KMS-11 (cell line): ENCODE results near the gene HLA-DPB1.

Experiments
- H2AFZ ChIP-seq: fragments of 200-600 bp; sonication (generic); 2 replicates; pipeline ENCODE4 v1.6.1; 2016; ENCODE audit warnings: antibody characterized with exemption, mixed run types, low read depth
- H3K27ac ChIP-seq: fragments of 200-600 bp; sonication (generic); 2 replicates; pipeline ENCODE4 v1.6.1; 2016; ENCODE audit warnings: mild to moderate bottlenecking, mixed run types
- H3K27me3 ChIP-seq: fragments of 200-600 bp; sonication (generic); 2 replicates; pipeline ENCODE4 v1.6.1; 2017; ENCODE audit warnings: mild to moderate bottlenecking, low read depth, mixed run types, moderate library complexity; ENCODE audit not compliant: insufficient read depth
- H3K36me3 ChIP-seq: fragments of 200-600 bp; sonication (generic); 2 replicates; pipeline ENCODE4 v1.6.1; 2017; ENCODE audit warnings: mild to moderate bottlenecking, mixed run types; ENCODE audit not compliant: insufficient read depth
- H3K4me1 ChIP-seq: fragments of 200-600 bp; sonication (generic); 2 replicates; pipeline ENCODE4 v1.6.1; 2016; ENCODE audit warnings: mild to moderate bottlenecking, low read depth, mixed run types; ENCODE audit not compliant: poor library complexity, severe bottlenecking
- H3K4me2 ChIP-seq: fragments of 200-600 bp; sonication (generic); 2 replicates; pipeline ENCODE4 v1.7.0; 2016; ENCODE audit warnings: mild to moderate bottlenecking, mixed run types
- H3K4me3 ChIP-seq: fragments of 200-600 bp; sonication (generic); IDR thresholded peaks from 2 replicates; pipeline ENCODE4 v1.6.1; 2017; ENCODE audit warnings: low read depth, low read length, mixed read lengths; ENCODE audit not compliant: insufficient read depth
- H3K79me2 ChIP-seq: fragments of 200-600 bp; sonication (generic); 2 replicates; pipeline ENCODE4 v1.6.1; 2016; ENCODE audit warnings: low read depth, mixed run types; ENCODE audit not compliant: insufficient read depth
- H3K9ac ChIP-seq: fragments of 200-600 bp; sonication (generic); 2 replicates; pipeline ENCODE4 v1.6.1; 2016; ENCODE audit warnings: mild to moderate bottlenecking, mixed run types
- H4K20me1 ChIP-seq: fragments of 200-600 bp; sonication (generic); 2 replicates; pipeline ENCODE4 v1.6.1; 2016; ENCODE audit warnings: mild to moderate bottlenecking, mixed run types; ENCODE audit not compliant: insufficient read depth
- TF ChIP-seq, protein P1 (sequence below): fragments of 200-600 bp; sonication (generic); conservative IDR thresholded peaks from 2 replicates; pipeline ENCODE4 v1.6.1; 2017; ENCODE audit warnings: low read depth, mild to moderate bottlenecking, antibody characterized with exemption, low read length, moderate library complexity, mixed read lengths

The HLA-DPB1 gene

GRCh38 chr6:33034554-33034953, 41.2 kb upstream of the HLA-DPB1 start:
- Histone ChIP-seq H3K4me1 (peaks cover under 1% of the 10 kb centered on the region), H3K4me3 (no peak overlapping the region), H2AFZ (no peak overlapping the region), H4K20me1 (no peaks in the 10 kb centered on the region), H3K36me3 (no peaks in the 10 kb centered on the region), H3K9ac (no peak overlapping the region), H3K4me2 (no peak overlapping the region), H3K27ac (no peak overlapping the region), H3K79me2 (no peaks in the 10 kb centered on the region), H3K27me3 (no peaks in the 10 kb centered on the region)
- TF ChIP-seq, protein P1, sequence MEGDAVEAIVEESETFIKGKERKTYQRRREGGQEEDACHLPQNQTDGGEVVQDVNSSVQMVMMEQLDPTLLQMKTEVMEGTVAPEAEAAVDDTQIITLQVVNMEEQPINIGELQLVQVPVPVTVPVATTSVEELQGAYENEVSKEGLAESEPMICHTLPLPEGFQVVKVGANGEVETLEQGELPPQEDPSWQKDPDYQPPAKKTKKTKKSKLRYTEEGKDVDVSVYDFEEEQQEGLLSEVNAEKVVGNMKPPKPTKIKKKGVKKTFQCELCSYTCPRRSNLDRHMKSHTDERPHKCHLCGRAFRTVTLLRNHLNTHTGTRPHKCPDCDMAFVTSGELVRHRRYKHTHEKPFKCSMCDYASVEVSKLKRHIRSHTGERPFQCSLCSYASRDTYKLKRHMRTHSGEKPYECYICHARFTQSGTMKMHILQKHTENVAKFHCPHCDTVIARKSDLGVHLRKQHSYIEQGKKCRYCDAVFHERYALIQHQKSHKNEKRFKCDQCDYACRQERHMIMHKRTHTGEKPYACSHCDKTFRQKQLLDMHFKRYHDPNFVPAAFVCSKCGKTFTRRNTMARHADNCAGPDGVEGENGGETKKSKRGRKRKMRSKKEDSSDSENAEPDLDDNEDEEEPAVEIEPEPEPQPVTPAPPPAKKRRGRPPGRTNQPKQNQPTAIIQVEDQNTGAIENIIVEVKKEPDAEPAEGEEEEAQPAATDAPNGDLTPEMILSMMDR = no peak

- no peak overlapping the region for H3K4me2 ChIP-seq
- TF ChIP-seq, protein P1 = no peak
- no peaks in the 10 kb centered on the region for H3K4me1 ChIP-seq
- H3K27ac ChIP-seq = no peak overlapping the region
- H3K4me3 ChIP-seq = no peak overlapping the region
- H3K79me2 ChIP-seq = no peaks in the 10 kb centered on the region
- no peaks in the 10 kb centered on the region for H4K20me1 ChIP-seq
- H3K36me3 ChIP-seq = no peaks in the 10 kb centered on the region
- no peaks in the 10 kb centered on the region for H3K27me3 ChIP-seq
- no peak overlapping the region for H3K9ac ChIP-seq
- H2AFZ ChIP-seq = no peak overlapping the region
These were observed 39.3 kb upstream of the HLA-DPB1 start for GRCh38 chr6:33036535-33036934.

DNA sequence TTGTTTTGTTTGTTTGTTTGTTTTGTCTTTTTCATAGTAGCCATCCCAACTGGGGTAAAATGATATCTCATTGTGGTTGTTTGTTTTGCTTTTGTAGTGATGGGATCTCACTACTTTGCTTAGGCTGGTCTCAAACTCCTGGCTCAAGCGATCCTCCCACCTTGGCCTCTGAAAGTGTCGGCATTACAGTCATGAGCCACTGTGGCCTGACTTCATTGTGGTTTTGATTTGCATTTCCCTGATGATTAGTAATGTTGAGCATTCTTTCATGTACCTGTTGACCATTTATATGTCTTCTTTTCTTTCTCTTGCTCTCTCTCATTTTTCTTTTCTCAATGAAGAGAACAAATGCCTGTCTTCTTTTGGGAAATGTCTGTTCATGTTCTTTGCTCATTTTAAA, 35.6 kb upstream of the HLA-DPB1 start:
- Histone ChIP-seq H3K36me3 (no peaks in the 10 kb centered on the region), H3K4me3 (no peak overlapping the region), H4K20me1 (no peaks in the 10 kb centered on the region), H3K79me2 (no peaks in the 10 kb centered on the region), H3K27ac (no peak overlapping the region), H2AFZ (no peak overlapping the region), H3K4me1 (no peaks in the 10 kb centered on the region), H3K27me3 (no peaks in the 10 kb centered on the region), H3K4me2 (no peak overlapping the region), H3K9ac (no peak overlapping the region)
- TF ChIP-seq, protein P1 = no peak

DNA sequence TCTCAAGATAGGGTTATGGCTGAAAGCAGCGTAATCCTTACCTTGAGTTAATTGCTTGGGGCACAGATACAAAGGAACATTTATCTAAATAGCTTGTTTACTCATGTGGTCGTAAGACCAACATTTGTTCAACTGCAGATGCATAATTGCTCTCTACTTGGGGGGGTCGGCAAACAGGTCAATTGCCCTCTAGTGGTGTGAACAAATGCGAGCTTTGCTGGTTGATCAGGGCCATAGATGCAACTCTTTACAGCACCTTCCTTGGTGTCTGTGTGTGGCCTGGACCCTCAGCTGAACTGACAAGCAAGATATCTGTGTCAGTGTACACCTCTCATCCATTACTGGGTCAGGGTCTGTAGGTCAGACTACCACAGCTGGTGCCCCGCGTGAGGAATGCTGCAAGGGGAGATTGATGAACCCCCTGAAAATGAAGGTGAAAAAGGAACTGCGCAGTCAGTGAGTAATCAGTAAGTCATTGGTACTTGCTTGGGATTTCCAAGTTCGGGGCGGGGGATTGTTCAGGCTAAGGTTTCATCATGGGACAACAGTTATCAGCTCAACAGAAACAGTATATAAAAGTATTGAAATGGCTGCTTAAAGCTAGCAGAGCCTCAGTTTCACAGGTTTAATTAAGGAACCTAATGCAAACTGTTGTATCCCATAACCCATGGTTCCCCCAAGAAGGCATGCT, 26.3 kb upstream of the HLA-DPB1 start:
- no peak overlapping the region for H2AFZ ChIP-seq
- no peaks in the 10 kb centered on the region for H3K27me3 ChIP-seq
- H3K36me3 ChIP-seq = no peaks in the 10 kb centered on the region
- TF ChIP-seq, protein P1 = 0 out of 2 replicates have a peak, but pooled peaks have one; percentile 23
- no peak overlapping the region for H3K4me3 ChIP-seq
- no peaks in the 10 kb centered on the region for H3K4me1 ChIP-seq
- H3K27ac ChIP-seq = no peak overlapping the region
- no peaks in the 10 kb centered on the region for H3K79me2 ChIP-seq
- H3K4me2 ChIP-seq = no peak overlapping the region
- no peak overlapping the region for H3K9ac ChIP-seq
- no peaks in the 10 kb centered on the region for H4K20me1 ChIP-seq
